GM21723 (cell line): ENCODE data around the gene HHATL.

Experiments
- ATAC-seq: cut with Tn5 transposase; IDR thresholded peaks from one replicate; pipeline ENCODE4 v1.9.1; 2021; ENCODE audit warnings: mild to moderate bottlenecking, moderate library complexity; ENCODE audit not compliant: unreplicated experiment

The HHATL gene

DNA sequence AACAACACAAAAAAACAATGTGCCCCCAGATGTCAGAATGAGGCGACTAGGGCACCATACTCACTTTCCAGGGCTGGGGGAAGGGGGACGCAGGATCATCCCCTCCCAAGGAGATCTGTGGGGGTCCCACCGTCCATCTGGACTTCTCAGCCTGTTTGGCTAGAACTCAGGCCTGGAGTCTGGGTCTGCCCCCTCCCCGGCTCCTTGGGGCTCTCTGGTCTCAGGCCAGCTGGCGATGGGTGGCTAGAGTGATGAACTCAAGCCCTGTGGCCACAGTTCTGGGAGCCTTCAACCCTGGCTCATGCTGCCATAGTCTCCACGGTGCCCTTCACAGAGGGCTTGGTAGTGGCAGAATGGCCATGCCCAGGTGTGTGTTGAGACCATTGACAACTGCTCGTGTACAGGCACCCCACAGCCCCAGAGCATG, 35.5 kb downstream of the HHATL start:
- ATAC-seq = no peak

DNA sequence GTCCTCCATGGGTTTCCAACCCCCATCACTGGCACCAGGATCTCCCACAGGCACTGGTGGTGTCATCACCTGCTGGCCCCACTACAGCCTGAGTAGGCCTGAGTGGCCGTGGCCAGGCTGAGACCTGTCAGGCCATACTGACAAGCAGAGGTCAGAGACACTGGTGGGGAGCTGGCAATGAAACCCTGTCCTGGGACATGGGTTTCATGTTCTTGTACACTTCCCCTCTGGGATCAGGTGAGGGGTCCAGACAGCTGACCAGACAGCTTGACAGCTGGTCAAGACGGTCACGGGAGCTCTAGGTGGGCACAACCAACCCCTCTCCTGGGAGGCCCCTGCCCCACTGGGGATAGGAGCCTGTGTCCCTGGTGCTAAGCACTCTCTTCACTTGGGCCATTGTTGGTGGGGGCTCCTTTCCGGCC, 36.0 kb downstream of the HHATL start:
- no peak for ATAC-seq

DNA sequence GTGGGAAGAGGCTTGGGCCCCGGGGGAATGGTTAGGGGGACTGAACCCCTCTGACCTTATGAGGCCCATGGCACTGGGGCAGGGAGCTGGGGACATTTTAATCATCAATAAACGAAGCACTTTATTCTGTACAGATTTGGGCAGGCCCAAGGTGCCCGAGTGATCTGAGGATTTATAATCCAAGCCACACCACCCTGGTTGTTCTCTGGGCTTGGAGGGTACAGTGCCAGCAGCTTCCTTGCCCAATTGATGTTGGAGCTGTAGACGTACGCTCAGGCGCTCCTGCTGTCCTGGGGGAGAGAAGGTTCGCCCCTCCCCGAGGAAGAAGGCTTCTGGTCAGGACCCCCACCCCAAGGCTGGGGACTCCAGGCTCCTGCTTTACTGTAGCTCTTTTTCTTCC, 36.6 kb downstream of the HHATL start:
- ATAC-seq = no peak

DNA sequence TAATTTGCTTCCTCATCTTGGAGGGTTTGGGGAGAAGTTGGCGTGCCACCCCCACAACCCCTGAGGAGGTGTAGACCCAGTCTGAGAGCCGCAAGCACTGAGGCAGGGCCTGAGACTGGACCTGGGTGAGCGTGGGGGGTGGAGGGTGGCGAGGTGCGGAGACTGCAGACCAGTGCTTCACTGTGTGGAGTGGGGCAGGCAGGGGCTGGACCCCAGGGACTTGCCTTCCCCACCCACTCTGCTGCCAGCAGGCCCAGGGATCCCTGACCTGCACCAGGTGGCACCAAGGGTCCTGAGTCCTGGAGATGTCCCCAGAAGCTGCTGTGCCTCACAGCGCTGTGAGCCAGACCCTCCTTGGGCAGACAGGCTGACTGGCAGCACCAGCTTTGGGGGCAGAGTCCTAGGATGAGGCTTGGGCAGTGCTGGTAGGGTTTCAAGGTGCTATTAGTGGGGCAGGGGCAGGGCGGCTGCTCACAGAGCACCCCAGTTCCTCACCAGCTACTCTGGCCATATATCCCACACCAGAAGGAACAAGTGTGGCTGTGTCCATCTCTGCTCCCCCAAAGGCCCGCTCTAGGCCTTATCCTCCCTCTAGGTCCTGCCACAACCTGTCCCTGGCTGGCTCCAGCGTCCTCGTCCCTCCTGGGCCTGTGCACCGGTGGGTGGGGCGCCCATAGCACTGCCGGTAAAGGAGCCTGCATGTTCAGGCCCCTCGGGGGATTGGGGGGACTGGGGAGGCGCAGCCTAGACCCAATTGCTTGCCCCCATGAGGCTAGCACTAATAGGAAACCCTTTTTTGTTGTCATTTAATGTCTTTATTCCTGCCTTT, 37.3 kb downstream of the HHATL start:
- no peak for ATAC-seq

DNA sequence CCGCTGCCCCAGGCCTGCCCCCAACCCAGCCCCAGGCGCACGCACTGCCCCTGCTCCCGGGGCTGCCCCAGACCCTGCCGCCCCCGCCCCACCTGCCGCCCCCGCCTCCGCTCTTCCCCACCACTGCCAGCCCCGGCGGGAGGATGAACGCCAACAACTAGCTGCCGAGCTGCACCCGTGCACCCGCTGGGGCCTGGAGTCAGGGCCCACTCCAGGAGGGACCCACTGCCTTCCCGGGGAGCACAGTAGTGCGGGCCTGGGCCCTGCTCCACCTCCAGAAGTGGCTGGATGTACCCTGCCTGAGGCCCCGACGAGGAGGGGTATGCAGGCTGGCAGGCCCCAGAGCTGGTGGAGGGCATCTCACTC, 38.2 kb downstream of the HHATL start:
- no peak for ATAC-seq

DNA sequence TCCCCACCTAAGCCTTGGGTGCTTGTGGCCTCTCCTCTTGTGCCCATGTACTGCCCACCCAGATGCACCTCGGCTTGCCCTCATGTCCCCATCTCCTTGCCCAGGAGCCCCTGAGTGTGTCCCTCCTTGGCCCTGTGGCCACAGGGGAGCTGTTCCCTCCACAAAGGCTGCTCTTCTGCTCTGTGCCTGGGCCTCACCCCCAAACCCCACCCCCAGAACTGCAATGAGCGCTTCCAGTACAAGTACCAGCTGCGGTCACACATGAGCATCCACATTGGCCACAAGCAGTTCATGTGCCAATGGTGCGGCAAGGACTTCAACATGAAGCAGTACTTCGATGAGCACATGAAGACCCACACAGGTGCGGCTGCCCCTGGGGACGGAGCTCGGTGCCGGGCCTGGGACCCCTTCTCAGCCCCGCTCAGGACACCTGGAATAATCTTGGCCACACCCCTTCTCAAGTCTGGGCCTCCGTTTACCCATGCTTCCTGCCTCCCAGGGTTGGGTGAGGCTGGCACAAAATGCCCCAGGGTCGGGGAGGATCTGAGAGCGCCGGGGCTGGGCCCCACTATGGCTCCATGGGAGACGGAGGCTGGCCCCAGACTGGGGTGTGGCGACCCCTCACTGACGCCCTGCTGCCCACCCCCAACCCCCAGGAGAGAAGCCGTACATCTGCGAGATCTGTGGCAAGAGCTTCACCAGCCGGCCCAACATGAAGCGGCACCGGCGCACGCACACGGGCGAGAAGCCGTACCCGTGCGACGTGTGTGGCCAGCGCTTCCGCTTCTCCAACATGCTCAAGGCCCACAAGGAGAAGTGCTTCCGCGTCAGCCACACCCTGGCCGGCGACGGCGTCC, 38.8 kb downstream of the HHATL start:
- ATAC-seq = no peak

DNA sequence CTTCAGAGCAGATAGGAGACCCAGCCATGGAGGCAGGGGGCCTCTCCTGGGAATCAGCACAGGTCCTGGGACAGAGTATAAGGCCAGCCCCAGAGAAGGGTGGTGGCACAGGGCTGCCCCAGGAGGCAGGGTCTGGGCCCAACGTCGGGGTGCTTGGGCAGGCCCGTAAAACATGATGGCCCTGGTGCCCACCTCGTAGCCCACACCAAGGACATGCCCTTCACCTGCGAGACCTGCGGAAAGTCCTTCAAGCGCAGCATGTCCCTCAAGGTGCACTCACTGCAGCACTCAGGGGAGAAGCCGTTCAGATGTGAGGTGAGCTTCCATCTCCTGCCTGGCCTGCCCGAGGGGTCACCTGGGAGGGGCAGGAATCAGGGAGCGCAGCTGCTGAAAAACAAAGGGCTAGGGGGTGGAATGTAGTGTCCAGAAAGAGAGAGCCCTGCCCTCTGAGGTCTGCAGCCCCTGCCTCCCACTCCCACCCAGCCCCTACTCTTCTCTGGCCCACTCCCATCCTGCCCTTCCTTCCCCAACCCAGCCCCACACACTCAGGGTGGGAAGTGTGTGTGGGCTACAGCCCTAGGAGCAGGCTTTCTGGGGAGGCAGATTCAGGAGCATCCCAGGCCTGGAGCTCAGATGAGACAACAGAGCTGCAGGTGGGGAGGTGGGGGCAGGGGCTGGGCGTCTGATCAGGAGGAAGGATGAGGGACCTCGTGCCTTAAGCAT, 39.6 kb downstream of the HHATL start:
- no peak for ATAC-seq

DNA sequence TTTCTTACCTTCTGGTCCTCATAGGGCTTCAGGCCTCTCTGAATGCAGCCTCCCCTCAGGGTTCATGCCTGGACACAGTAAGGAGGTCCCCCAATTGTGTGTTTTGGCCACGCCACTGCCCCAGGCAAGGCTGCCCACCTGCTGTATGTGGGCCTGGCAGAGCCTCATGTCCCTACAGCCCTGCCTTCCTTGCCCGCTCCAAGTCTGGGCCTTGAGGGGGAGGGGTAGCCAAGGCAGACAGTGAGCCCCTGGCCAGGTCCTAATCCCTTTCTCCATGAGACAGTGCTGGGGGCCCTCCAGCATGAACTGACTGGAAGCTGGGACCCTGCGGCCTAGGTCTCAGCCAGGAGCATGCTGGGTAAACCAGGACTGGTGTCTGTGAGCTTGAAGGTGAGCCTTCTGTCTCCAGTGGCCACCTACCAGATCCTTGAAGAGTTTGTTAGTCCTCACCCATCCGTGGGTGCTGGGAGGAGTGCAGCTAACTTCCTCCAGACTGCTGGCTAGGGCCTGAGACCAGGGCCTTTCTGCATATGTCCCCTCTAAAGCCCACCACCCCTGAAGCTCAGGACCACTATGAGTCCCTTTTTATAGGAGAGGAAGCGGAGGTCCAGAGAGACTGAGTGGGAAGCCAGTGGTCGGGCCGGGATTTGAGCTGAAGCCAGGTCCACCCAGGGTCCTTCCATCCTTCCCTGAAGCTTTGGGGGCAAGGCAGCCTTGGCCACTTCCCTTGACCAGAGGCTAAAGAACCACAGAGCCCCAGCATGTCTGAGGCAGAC, 40.4 kb downstream of the HHATL start:
- no peak for ATAC-seq

DNA sequence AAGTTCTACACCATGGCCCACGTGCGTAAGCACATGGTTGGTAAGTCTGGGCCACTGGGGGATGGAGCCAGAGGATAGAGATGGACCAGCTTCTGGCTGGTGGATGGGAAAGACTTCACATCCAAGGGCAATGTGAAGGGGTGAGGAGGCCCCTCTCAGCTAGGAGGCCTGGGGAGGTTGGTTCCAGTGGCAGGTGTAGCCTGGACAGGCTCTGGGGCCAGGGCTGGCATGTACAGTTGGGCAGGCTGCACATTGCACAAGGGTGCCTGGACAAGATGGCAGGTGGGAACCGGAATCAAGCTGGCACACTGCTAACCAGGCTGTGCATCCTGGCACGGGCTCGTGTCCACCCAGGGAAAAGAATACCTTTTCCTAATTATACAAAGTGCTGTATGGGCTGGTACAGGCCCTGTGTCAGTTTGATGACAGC, 41.0 kb downstream of the HHATL start:
- no peak for ATAC-seq

DNA sequence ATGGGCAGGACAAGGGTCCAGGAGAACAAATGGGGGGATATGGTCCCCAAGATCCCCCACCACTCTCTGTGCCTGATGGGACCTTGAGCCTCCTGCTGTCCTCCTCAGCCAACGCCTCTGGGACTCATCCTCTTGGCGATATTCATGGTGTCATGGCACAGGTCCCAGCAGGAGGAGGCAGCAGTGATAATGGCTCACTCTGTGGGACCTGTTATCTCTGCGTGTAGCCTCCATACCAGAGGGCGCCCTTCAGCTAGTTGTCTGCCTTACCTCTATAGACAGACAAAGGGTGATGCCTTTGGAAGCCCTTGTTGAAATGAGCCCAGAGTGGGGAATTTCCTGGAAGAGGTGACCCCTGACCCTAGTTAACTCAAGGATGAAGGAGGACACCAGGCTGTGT, 41.7 kb downstream of the HHATL start:
- no peak for ATAC-seq

DNA sequence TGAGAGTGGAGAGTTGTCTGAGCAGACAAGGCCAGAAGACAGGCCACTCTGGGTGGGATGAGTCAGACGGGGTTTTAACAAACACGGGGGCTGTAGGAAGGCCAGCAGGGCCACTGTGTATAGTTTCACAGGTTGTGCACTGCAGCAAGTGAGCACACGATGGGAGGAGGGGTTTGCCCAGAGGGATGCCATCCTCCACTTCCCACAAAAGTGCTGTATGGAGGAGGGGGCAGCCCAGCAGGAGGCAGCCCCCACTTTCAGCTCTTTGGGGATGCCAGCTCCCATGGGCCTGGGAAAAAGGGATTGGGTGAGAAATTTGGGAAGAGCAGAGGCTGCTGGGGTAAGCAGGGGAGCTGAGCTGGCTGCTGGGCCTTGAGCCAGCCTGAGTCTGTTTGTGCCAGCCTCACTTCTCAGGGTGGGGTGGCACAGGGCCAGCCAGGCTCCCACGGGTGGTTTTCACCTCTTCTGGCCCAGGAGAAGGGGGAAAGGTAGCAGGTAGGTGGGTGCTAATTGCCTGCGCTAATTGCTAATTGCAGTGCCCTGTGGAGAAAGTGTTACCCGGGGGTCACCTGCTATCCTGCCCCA, 42.4 kb downstream of the HHATL start:
- ATAC-seq = no peak

DNA sequence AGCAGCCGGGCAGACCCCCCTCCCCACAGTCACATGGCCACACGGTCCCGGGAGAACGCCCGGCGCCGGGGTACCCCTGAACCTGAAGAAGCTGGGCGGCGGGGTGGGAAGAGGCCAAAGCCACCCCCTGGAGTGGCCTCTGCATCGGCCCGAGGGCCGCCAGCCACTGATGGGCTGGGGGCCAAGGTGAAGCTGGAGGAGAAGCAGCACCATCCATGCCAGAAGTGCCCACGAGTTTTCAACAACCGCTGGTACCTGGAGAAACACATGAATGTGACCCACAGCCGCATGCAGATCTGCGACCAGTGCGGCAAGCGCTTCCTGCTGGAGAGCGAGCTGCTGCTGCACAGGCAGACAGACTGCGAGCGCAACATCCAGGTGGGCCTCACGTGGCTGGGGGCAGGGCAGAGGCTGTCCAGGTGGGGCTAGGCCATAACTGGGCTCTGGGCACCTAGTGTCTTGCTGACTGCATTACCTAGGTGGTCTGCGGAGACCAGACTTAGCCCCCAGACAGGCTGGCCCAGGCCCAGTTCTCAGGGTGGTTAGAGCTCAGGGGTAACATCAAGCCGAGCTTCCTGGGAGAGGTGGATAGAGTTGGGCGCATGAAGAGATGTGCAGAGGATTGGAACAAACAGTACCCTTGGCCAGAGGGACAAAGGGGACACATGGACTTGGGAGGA, 43.0 kb downstream of the HHATL start:
- no peak for ATAC-seq

DNA sequence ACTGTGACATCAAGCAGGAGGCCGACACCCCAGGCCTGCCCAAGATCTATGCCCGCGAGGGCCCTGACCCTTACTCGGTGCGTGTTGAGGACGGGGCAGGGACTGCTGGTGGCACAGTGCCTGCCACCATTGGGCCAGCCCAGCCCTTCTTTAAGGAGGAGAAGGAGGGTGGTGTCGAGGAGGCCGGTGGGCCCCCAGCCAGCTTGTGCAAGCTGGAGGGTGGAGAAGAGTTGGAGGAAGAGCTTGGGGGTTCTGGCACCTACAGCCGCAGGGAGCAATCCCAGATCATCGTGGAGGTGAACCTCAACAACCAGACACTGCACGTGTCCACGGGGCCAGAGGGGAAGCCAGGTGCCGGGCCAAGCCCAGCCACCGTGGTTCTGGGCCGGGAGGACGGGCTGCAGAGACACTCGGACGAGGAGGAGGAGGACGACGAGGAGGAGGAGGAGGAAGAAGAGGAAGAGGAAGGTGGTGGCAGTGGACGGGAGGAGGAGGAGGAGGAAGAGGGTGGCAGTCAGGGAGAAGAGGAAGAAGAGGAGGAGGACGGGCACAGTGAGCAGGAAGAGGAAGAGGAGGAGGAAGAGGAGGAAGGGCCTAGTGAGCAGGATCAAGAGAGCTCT, 43.7 kb downstream of the HHATL start:
- no peak for ATAC-seq

DNA sequence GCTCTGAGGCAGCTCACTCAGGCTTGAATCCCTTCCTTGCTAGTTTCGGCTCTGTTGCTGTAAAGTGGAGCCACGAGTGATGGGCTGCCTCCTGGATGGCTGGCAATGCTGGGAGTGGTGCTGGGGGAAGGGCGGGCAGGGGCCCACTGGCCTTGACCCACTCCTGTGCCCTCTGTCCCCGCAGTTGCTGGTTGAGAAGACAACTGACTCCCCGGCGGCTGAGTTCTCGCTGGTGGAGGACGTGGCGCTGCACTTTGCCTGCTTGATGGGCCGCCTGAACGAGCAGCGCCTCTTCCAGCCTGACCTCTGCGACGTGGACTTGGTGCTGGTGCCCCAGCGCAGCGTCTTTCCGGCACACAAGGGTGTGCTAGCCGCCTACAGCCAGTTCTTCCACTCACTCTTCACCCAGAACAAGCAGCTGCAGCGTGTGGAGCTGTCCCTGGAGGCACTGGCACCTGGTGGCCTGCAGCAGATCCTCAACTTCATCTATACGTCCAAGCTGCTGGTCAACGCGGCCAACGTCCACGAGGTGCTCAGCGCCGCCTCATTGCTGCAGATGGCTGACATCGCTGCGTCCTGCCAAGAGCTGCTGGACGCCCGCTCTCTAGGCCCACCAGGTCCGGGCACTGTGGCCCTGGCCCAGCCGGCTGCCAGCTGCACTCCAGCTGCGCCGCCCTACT, 44.4 kb downstream of the HHATL start:
- ATAC-seq = no peak

DNA sequence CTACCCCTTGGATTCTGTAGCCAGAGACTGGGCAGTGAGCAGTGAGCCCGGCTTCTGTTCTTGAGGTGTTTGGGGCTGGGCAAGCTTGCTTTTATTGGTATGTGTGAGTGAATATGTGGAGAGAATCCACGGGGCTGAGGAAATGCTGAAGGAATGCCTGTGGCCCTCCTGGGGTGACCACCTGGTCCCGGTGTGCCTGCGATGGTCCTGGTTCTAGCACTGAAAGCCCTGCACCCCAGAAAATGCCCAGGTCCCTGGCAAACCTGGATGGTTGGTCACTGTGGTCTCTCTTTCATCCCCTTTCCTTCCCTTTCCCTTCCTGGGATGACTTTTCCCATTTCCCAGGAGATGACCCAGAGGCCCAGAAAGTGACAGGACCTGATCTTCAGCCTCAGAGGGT, 44.9 kb downstream of the HHATL start:
- ATAC-seq = no peak

DNA sequence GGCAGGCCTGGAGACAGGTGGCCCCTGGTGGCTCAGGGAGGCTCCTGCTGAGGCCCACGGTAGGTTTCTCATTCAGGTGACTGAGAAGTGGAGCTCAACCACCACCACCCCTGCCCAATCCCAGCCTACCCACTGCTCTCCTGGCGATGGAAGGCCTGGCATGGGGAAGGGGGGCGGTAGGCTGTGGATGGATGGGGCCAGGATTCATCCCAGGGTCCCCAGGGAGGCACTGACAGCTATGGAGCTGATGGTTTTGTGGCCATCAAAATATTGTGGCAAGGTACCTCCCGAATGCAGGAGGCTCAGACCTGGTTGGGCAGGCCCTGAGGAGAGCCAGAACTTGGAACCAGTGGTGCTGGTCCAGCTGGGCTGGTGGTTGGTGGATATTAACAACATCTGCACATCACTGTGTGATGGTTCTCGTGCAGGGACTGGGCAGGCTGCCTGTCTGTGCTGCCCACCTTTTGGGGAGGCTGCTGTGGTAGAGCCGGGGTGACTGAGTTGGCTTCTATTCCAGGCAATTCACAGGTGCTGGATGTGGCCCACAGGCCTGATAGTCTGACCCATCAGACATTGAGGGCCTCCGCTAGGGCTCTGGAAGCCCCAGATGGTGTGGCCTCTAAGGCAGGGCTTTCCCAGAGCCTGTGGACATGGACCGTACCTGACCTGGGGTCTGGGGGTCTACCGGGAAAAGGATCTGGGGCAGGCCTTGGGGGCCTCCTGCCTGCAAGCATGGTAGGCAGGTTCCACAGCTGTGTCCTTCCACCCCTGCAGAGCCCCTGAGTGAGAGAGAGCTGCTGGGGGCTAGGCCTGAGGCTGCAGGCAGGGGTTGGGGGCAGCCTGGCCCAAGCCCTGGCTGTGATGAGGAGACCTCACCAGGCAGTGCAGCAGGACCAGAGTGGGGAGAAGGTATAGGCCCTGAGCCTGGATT, 45.7 kb downstream of the HHATL start:
- ATAC-seq = no peak

DNA sequence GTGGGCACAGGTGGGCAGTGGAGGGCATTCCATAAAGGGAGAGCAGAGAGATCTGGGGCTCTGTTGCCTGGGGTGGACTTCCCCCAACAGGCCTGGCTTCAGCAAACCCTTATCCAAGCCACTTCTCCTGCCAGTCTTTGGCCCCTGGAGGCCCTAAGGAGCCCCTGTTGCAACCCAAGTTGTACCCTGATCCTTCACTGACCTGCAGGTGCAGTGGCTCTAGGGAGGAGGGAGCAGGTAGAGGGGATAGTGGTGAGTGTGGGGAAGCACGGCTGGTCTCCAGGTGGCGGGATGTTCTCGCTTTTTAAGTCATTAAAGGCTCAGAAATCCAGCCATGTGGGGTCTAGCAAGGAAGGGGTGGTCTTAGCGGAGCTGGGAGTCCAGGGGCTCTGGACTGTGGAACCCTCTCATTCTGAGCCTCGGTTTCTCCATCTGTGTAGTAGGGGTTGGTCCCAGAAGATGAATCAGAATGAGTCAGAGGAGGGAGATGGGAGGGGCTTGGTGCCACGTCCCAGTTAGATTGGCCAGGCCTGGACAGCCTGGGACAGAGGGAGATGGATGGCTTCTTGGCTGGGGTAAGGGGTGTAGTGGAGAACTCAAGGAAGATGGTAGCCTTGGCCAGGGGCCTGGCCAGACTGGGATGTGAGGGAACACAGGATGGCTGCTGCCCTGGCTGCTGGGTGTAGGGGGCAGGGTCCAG, 46.5 kb downstream of the HHATL start:
- ATAC-seq = no peak
